Measurements from ENCODE around the gene TRIM9. TPM values are rescaled to one million over a fixed set of nuclear protein-coding genes. Genes with fewer than 3 reads are reported as not detected.

The TRIM9 gene
- total RNA-seq, 1 experiment from 2014 or later: 0.63 TPM

GRCh38 chr14:51096870-51097269 lies 2.0 kb upstream of the TRIM9 start:
- Histone ChIP-seq H3K4me2 (ENCODE audit: low read depth, low read length, poor library complexity, severe bottlenecking) (no peak overlapping the region), H3K9me3 (ENCODE audit: low read length) (no peaks in the 10 kb centered on the region), H4K20me1 (ENCODE audit: insufficient read depth, low read depth, low read length) (no peaks in the 10 kb centered on the region; the same call in 1 of the 2 replicates), H3K9me2 (replicated peaks; ENCODE audit: insufficient read depth, low read length) (no peaks in the 10 kb centered on the region), H3K9ac (ENCODE audit: low read length) (no peak overlapping the region), H3K36me3 (ENCODE audit: insufficient read depth, low read length) (no peaks in the 10 kb centered on the region), H3K4me3 (ENCODE audit: low read length) (no peak overlapping the region), H3K27ac (ENCODE audit: low read length) (no peak overlapping the region), H2AFZ (ENCODE audit: low read length) (no peak overlapping the region), H3K79me2 (ENCODE audit: low read length) (no peaks in the 10 kb centered on the region), H3K4me1 (ENCODE audit: low read length) (peaks cover 26% of the 10 kb centered on the region), H3K27me3 (ENCODE audit: low read length) (no peaks in the 10 kb centered on the region; the same call in 1 of the 2 replicates)
- DNase-seq: no peak

- peak overlapping the region; percentile 66 for H3K9ac ChIP-seq (ENCODE audit: low read length)
- no peaks in the 10 kb centered on the region for H3K9me3 ChIP-seq (ENCODE audit: low read length)
- no peaks in the 10 kb centered on the region; the same call in 1 of the 2 replicates for H3K27me3 ChIP-seq (ENCODE audit: low read length)
- H4K20me1 ChIP-seq (ENCODE audit: insufficient read depth, low read depth, low read length): no peaks in the 10 kb centered on the region; the same call in 1 of the 2 replicates
- DNase-seq: peak; percentile 59
- H3K36me3 ChIP-seq (ENCODE audit: insufficient read depth, low read length): no peaks in the 10 kb centered on the region
- no peaks in the 10 kb centered on the region for H3K79me2 ChIP-seq (ENCODE audit: low read length)
- peaks cover 26% of the 10 kb centered on the region for H3K4me1 ChIP-seq (ENCODE audit: low read length)
- no peak overlapping the region for H3K27ac ChIP-seq (ENCODE audit: low read length)
- H3K4me3 ChIP-seq (ENCODE audit: low read length): peak overlapping the region; percentile 65
- H2AFZ ChIP-seq (ENCODE audit: low read length): peak overlapping the region; percentile 96
- peak overlapping the region; percentile 91 for H3K4me2 ChIP-seq (ENCODE audit: low read depth, low read length, poor library complexity, severe bottlenecking)
- H3K9me2 ChIP-seq (replicated peaks; ENCODE audit: insufficient read depth, low read length): no peaks in the 10 kb centered on the region
Measured at GRCh38 chr14:51095854-51096823, 1.2 kb upstream of the TRIM9 start.

- Histone ChIP-seq H3K27me3 (ENCODE audit: low read length) (no peaks in the 10 kb centered on the region; the same call in 1 of the 2 replicates), H3K4me2 (ENCODE audit: low read depth, low read length, poor library complexity, severe bottlenecking) (peak overlapping the region; percentile 91), H2AFZ (ENCODE audit: low read length) (peak overlapping the region; percentile 79), H3K9me3 (ENCODE audit: low read length) (no peaks in the 10 kb centered on the region), H3K79me2 (ENCODE audit: low read length) (no peaks in the 10 kb centered on the region), H3K9me2 (replicated peaks; ENCODE audit: insufficient read depth, low read length) (no peaks in the 10 kb centered on the region), H3K9ac (ENCODE audit: low read length) (peak overlapping the region; percentile 61), H3K4me3 (ENCODE audit: low read length) (peak overlapping the region; percentile 65), H3K4me1 (ENCODE audit: low read length) (peaks cover 26% of the 10 kb centered on the region), H3K36me3 (ENCODE audit: insufficient read depth, low read length) (no peaks in the 10 kb centered on the region), H4K20me1 (ENCODE audit: insufficient read depth, low read depth, low read length) (no peaks in the 10 kb centered on the region; the same call in 1 of the 2 replicates), H3K27ac (ENCODE audit: low read length) (no peak overlapping the region)
- no peak for DNase-seq
Measured at GRCh38 chr14:51094282-51094821, 553 bp downstream of the TRIM9 start.

GRCh38 chr14:51093371-51094281 lies 1.3 kb downstream of the TRIM9 start:
- Histone ChIP-seq H3K4me2 (ENCODE audit: low read depth, low read length, poor library complexity, severe bottlenecking) (peak overlapping the region; percentile 91), H3K9me3 (ENCODE audit: low read length) (no peaks in the 10 kb centered on the region), H4K20me1 (ENCODE audit: insufficient read depth, low read depth, low read length) (no peaks in the 10 kb centered on the region; the same call in 1 of the 2 replicates), H3K79me2 (ENCODE audit: low read length) (no peaks in the 10 kb centered on the region), H2AFZ (ENCODE audit: low read length) (peak overlapping the region; percentile 79), H3K9me2 (replicated peaks; ENCODE audit: insufficient read depth, low read length) (no peaks in the 10 kb centered on the region), H3K27me3 (ENCODE audit: low read length) (no peaks in the 10 kb centered on the region; the same call in 1 of the 2 replicates), H3K4me1 (ENCODE audit: low read length) (peaks cover 26% of the 10 kb centered on the region), H3K27ac (ENCODE audit: low read length) (no peak overlapping the region), H3K36me3 (ENCODE audit: insufficient read depth, low read length) (no peaks in the 10 kb centered on the region), H3K9ac (ENCODE audit: low read length) (peak overlapping the region; percentile 61), H3K4me3 (ENCODE audit: low read length) (peak overlapping the region; percentile 65)
- DNase-seq: peak; percentile 73

GRCh38 chr14:51092965-51093364 lies 1.9 kb downstream of the TRIM9 start:
- Histone ChIP-seq H3K27me3 (ENCODE audit: low read length) (no peaks in the 10 kb centered on the region; the same call in 1 of the 2 replicates), H3K4me2 (ENCODE audit: low read depth, low read length, poor library complexity, severe bottlenecking) (no peak overlapping the region), H3K9me2 (replicated peaks; ENCODE audit: insufficient read depth, low read length) (no peaks in the 10 kb centered on the region), H3K9ac (ENCODE audit: low read length) (no peak overlapping the region), H2AFZ (ENCODE audit: low read length) (no peak overlapping the region), H3K27ac (ENCODE audit: low read length) (no peak overlapping the region), H4K20me1 (ENCODE audit: insufficient read depth, low read depth, low read length) (no peaks in the 10 kb centered on the region; the same call in 1 of the 2 replicates), H3K4me1 (ENCODE audit: low read length) (peaks cover 26% of the 10 kb centered on the region), H3K79me2 (ENCODE audit: low read length) (no peaks in the 10 kb centered on the region), H3K9me3 (ENCODE audit: low read length) (no peaks in the 10 kb centered on the region), H3K4me3 (ENCODE audit: low read length) (no peak overlapping the region), H3K36me3 (ENCODE audit: insufficient read depth, low read length) (no peaks in the 10 kb centered on the region)
- DNase-seq: no peak

- no peak for DNase-seq
Measured at GRCh38 chr14:51089278-51089677, 5.6 kb downstream of the TRIM9 start.

GRCh38 chr14:51087031-51087441 lies 7.9 kb downstream of the TRIM9 start:
- H4K20me1 ChIP-seq (ENCODE audit: insufficient read depth, low read depth, low read length): no peaks in the 10 kb centered on the region
- no peaks in the 10 kb centered on the region for H3K9me3 ChIP-seq (ENCODE audit: low read length)
- H3K4me1 ChIP-seq (ENCODE audit: low read length): no peaks in the 10 kb centered on the region
- no peak overlapping the region for H3K9ac ChIP-seq (ENCODE audit: low read length)
- H3K27me3 ChIP-seq (ENCODE audit: low read length): no peaks in the 10 kb centered on the region
- DNase-seq: no peak
- H3K79me2 ChIP-seq (ENCODE audit: low read length): no peaks in the 10 kb centered on the region
- no peaks in the 10 kb centered on the region for H3K36me3 ChIP-seq (ENCODE audit: insufficient read depth, low read length)
- H3K4me3 ChIP-seq (ENCODE audit: low read length): no peak overlapping the region
- no peak overlapping the region for H3K4me2 ChIP-seq (ENCODE audit: low read depth, low read length, poor library complexity, severe bottlenecking)
- H3K27ac ChIP-seq (ENCODE audit: low read length): no peak overlapping the region
- no peaks in the 10 kb centered on the region for H3K9me2 ChIP-seq (replicated peaks; ENCODE audit: insufficient read depth, low read length)
- H2AFZ ChIP-seq (ENCODE audit: low read length): no peak overlapping the region

More at GRCh38 chr14:51089278-51089677, 5.6 kb downstream of the TRIM9 start:
- no peaks in the 10 kb centered on the region for H3K79me2 ChIP-seq (ENCODE audit: low read length)
- no peaks in the 10 kb centered on the region for H3K36me3 ChIP-seq (ENCODE audit: insufficient read depth, low read length)
- H3K9me2 ChIP-seq (replicated peaks; ENCODE audit: insufficient read depth, low read length): no peaks in the 10 kb centered on the region
- H4K20me1 ChIP-seq (ENCODE audit: insufficient read depth, low read depth, low read length): no peaks in the 10 kb centered on the region; the same call in 1 of the 2 replicates
- peaks cover 7% of the 10 kb centered on the region for H3K4me1 ChIP-seq (ENCODE audit: low read length)
- no peak overlapping the region for H3K27ac ChIP-seq (ENCODE audit: low read length)
- H3K4me3 ChIP-seq (ENCODE audit: low read length): no peak overlapping the region
- H3K9ac ChIP-seq (ENCODE audit: low read length): no peak overlapping the region
- H2AFZ ChIP-seq (ENCODE audit: low read length): no peak overlapping the region
- H3K27me3 ChIP-seq (ENCODE audit: low read length): no peaks in the 10 kb centered on the region; the same call in 1 of the 2 replicates
- H3K4me2 ChIP-seq (ENCODE audit: low read depth, low read length, poor library complexity, severe bottlenecking): no peak overlapping the region
- H3K9me3 ChIP-seq (ENCODE audit: low read length): no peaks in the 10 kb centered on the region

Measured in Karpas-422 (cell line).